KG1 (cell line): Measurements from ENCODE around the gene AP1G2.
"Not testable (repeated sequence)": the region's sequence is repeated elsewhere in the genome, so short reads cannot be mapped to it uniquely, and the experiment has no call there.

Source experiments
- DNase-seq: peaks from one replicate; lab custom pipeline; 2025; lab: John Stamatoyannopoulos, UW

Gene AP1G2

GRCh38 chr14:23538050-23538718 lies 29.4 kb downstream of the AP1G2 start:
- no peak for DNase-seq

GRCh38 chr14:23537351-23538049 lies 30.1 kb downstream of the AP1G2 start:
- no peak for DNase-seq

- not testable (repeated sequence) for DNase-seq
These were observed 30.7 kb downstream of the AP1G2 start for GRCh38 chr14:23536906-23537305.

GRCh38 chr14:23536494-23536893 lies 31.1 kb downstream of the AP1G2 start:
- no peak for DNase-seq

GRCh38 chr14:23535943-23536342 lies 31.6 kb downstream of the AP1G2 start:
- DNase-seq: no peak

GRCh38 chr14:23533652-23534435 lies 33.7 kb downstream of the AP1G2 start:
- no peak for DNase-seq

- DNase-seq: no peak
These were observed 34.9 kb downstream of the AP1G2 start for GRCh38 chr14:23532658-23533057.

GRCh38 chr14:23531391-23531790 lies 36.2 kb downstream of the AP1G2 start:
- DNase-seq: no peak

GRCh38 chr14:23530375-23531055 lies 37.1 kb downstream of the AP1G2 start:
- DNase-seq: peak; percentile 9

- DNase-seq: no peak
These were observed 38.6 kb downstream of the AP1G2 start for GRCh38 chr14:23529016-23529415.

GRCh38 chr14:23528555-23528954 lies 39.0 kb downstream of the AP1G2 start:
- no peak for DNase-seq

- no peak for DNase-seq
These were observed 42.0 kb downstream of the AP1G2 start for GRCh38 chr14:23525611-23526010.

- no peak for DNase-seq
These were observed 42.6 kb downstream of the AP1G2 start for GRCh38 chr14:23524954-23525353.

- no peak for DNase-seq
These were observed 44.2 kb downstream of the AP1G2 start for GRCh38 chr14:23523229-23524016.

GRCh38 chr14:23522643-23523198 lies 44.9 kb downstream of the AP1G2 start:
- no peak for DNase-seq

- DNase-seq: no peak
These were observed 45.6 kb downstream of the AP1G2 start for GRCh38 chr14:23521785-23522640.

GRCh38 chr14:23520899-23521533 lies 46.6 kb downstream of the AP1G2 start:
- no peak for DNase-seq

- DNase-seq: no peak
These were observed 48.9 kb downstream of the AP1G2 start for GRCh38 chr14:23518709-23519108.

GRCh38 chr14:23517650-23518326 lies 49.8 kb downstream of the AP1G2 start:
- no peak for DNase-seq
